WTC11 (cell line): ENCODE results near the gene SOX6.

Experiments
- CREB1 ChIP-seq: sonication (generic); formaldehyde crosslinking; IDR thresholded peaks from 2 replicates; pipeline ENCODE4 v1.8.0; 2023; ENCODE audit warnings: mild to moderate bottlenecking, missing genetic modification reagents
- ESRRA ChIP-seq: sonication (generic); formaldehyde crosslinking; IDR thresholded peaks from 2 replicates; pipeline ENCODE4 v1.8.1; 2022; ENCODE audit warnings: mild to moderate bottlenecking, missing genetic modification reagents, borderline replicate concordance
- ZNF263 ChIP-seq: sonication (generic); formaldehyde crosslinking; IDR thresholded peaks from 2 replicates; pipeline ENCODE4 v1.8.1; 2022; ENCODE audit warnings: low read depth, mild to moderate bottlenecking, moderate library complexity, missing genetic modification reagents
- TF ChIP-seq, protein P1 (sequence below): fragments of 200-600 bp; IDR thresholded peaks from 2 replicates; pipeline ENCODE4 v1.8.0; 2022; ENCODE audit warnings: antibody characterized with exemption
- TF ChIP-seq, protein P2 (sequence below): sonication (generic); formaldehyde crosslinking; IDR thresholded peaks from 2 replicates; pipeline ENCODE4 v1.8.1; 2022; ENCODE audit warnings: mild to moderate bottlenecking, missing genetic modification reagents, moderate library complexity, borderline replicate concordance
- TF ChIP-seq, protein P3 (sequence below): sonication (generic); formaldehyde crosslinking; IDR thresholded peaks from 2 replicates; pipeline ENCODE4 v1.8.0; 2022; ENCODE audit warnings: mild to moderate bottlenecking, missing genetic modification reagents

DNA sequence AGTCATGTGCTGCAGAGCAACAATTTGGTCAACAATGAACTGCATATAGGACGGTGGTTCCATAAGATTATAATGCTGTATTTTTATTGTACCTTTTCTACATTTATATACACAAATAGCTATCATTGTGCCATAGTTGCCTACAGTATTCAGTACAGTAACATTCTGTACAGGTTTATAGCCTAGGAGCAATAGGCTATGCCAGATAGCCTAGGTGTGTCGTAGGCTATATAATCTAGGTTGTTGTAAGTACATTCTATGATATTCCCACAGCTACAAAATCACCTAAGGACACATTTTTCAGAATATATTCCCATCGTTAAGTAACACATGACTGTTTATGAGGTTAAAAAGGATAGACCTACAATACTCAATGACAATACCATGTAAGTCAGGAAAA is 423.9 kb downstream of the SOX6 start:
- TF ChIP-seq ZNF263 (CRISPR knock-in tag) (no peak), CREB1 (CRISPR knock-in tag) (no peak), ESRRA (no peak)
- TF ChIP-seq, protein P1, sequence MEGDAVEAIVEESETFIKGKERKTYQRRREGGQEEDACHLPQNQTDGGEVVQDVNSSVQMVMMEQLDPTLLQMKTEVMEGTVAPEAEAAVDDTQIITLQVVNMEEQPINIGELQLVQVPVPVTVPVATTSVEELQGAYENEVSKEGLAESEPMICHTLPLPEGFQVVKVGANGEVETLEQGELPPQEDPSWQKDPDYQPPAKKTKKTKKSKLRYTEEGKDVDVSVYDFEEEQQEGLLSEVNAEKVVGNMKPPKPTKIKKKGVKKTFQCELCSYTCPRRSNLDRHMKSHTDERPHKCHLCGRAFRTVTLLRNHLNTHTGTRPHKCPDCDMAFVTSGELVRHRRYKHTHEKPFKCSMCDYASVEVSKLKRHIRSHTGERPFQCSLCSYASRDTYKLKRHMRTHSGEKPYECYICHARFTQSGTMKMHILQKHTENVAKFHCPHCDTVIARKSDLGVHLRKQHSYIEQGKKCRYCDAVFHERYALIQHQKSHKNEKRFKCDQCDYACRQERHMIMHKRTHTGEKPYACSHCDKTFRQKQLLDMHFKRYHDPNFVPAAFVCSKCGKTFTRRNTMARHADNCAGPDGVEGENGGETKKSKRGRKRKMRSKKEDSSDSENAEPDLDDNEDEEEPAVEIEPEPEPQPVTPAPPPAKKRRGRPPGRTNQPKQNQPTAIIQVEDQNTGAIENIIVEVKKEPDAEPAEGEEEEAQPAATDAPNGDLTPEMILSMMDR: no peak
- TF ChIP-seq, protein P2, sequence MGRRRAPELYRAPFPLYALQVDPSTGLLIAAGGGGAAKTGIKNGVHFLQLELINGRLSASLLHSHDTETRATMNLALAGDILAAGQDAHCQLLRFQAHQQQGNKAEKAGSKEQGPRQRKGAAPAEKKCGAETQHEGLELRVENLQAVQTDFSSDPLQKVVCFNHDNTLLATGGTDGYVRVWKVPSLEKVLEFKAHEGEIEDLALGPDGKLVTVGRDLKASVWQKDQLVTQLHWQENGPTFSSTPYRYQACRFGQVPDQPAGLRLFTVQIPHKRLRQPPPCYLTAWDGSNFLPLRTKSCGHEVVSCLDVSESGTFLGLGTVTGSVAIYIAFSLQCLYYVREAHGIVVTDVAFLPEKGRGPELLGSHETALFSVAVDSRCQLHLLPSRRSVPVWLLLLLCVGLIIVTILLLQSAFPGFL (CRISPR knock-in tag): no peak
- TF ChIP-seq, protein P3, sequence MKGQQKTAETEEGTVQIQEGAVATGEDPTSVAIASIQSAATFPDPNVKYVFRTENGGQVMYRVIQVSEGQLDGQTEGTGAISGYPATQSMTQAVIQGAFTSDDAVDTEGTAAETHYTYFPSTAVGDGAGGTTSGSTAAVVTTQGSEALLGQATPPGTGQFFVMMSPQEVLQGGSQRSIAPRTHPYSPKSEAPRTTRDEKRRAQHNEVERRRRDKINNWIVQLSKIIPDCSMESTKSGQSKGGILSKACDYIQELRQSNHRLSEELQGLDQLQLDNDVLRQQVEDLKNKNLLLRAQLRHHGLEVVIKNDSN: no peak
